ENCODE results near the gene ABCB11. TPM values are rescaled to one million over a fixed set of nuclear protein-coding genes. Genes with fewer than 3 reads are reported as not detected.

ABCB11 gene
- total RNA-seq, 1 experiment from 2014 or later, result 1.3 TPM

DNA sequence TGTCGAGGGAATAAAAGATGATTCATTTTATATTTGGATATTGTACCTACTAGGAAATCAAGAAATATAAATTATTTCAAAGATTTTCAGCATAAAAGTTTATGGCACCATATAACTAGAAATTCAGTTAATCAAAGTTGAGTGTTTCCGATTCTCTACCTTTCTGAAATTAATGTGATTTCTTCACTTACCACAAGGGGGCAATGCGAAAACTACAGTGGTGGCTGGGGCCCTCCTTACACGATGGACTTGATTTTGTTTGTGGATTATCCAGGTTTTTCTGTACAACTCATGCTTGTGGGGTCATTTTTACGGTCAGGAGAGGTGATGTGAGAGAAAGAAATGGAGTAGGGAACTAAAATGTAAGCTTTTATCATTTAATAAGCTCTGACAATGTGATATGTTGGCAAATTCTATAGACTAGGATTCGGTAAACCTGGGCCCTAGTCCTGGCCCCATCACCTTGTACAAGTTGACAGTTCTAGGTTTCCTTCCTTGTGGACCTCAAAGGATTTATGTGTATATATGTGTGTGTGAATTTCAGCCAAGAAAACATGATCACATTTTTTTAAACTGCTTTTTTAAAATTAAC lies 82.4 kb downstream of the ABCB11 start:
- Mint-ChIP-seq H3K4me1 (ENCODE audit: low read depth, unreplicated experiment) (peaks cover 20% of the 10 kb centered on the region), H3K36me3 (ENCODE audit: insufficient read depth, unreplicated experiment) (no peaks in the 10 kb centered on the region), H3K9me3 (ENCODE audit: low read depth, unreplicated experiment) (peaks cover 15% of the 10 kb centered on the region), H3K27ac (ENCODE audit: unreplicated experiment) (no peak overlapping the region), H3K27me3 (ENCODE audit: unreplicated experiment) (no peaks in the 10 kb centered on the region), H3K4me3 (ENCODE audit: low read depth, unreplicated experiment) (no peak overlapping the region)
- no TSS peak for BruUV-seq (replicated peaks)
- TF ChIP-seq, protein P1, sequence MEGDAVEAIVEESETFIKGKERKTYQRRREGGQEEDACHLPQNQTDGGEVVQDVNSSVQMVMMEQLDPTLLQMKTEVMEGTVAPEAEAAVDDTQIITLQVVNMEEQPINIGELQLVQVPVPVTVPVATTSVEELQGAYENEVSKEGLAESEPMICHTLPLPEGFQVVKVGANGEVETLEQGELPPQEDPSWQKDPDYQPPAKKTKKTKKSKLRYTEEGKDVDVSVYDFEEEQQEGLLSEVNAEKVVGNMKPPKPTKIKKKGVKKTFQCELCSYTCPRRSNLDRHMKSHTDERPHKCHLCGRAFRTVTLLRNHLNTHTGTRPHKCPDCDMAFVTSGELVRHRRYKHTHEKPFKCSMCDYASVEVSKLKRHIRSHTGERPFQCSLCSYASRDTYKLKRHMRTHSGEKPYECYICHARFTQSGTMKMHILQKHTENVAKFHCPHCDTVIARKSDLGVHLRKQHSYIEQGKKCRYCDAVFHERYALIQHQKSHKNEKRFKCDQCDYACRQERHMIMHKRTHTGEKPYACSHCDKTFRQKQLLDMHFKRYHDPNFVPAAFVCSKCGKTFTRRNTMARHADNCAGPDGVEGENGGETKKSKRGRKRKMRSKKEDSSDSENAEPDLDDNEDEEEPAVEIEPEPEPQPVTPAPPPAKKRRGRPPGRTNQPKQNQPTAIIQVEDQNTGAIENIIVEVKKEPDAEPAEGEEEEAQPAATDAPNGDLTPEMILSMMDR (IDR thresholded peaks at IDR 0.05; ENCODE audit: unreplicated experiment), result peak; percentile 86
- DNase-seq, result peak; percentile 61
- intact Hi-C loops (cut with micrococcal nuclease; ENCODE audit: unreplicated experiment), result loop anchor here (2.0 to 10.0 kb wide), 5 partner anchors 28 to 446 kb away; no protein-coding TSS in a partner anchor
- CTCF ChIA-PET, result interaction anchor here (0.7 to 1.3 kb wide), 4 partner anchors 13 to 273 kb away, joined by 3 to 6 read pairs (median 5); no protein-coding TSS in a partner anchor

DNA sequence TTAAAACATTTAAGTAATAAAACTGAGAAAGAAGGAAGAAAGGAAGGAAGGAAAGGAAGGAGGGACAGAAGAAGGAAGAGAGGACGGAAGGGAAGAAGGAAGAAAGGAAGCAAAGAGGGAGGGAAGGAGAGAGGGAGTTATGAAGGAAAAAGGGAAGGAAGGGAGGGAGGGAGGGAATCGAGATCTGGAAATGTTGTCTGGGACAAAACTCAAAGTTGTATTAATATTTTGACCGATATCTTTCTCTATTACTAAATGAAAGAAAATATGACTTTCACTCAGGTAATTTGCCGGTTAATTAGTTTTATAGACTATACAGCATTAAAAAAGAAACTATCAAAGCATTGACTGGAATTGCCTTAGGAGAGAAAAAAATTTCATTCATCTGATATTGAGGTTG lies 85.6 kb downstream of the ABCB11 start:
- Mint-ChIP-seq H3K27me3 (ENCODE audit: unreplicated experiment) (no peaks in the 10 kb centered on the region), H3K27ac (ENCODE audit: unreplicated experiment) (no peak overlapping the region), H3K4me3 (ENCODE audit: low read depth, unreplicated experiment) (no peak overlapping the region), H3K4me1 (ENCODE audit: low read depth, unreplicated experiment) (peaks cover 21% of the 10 kb centered on the region), H3K36me3 (ENCODE audit: insufficient read depth, unreplicated experiment) (no peaks in the 10 kb centered on the region), H3K9me3 (ENCODE audit: low read depth, unreplicated experiment) (peaks cover 2% of the 10 kb centered on the region)
- TF ChIP-seq, protein P1 (IDR thresholded peaks at IDR 0.05; ENCODE audit: unreplicated experiment), result no peak
- no TSS peak for BruUV-seq (replicated peaks)
- intact Hi-C loops (cut with micrococcal nuclease; ENCODE audit: unreplicated experiment), result loop anchor here (5.0 to 10.0 kb wide), 4 partner anchors 197 to 449 kb away; no protein-coding TSS in a partner anchor
- CTCF ChIA-PET, result no interaction called here
- no peak for DNase-seq

DNA sequence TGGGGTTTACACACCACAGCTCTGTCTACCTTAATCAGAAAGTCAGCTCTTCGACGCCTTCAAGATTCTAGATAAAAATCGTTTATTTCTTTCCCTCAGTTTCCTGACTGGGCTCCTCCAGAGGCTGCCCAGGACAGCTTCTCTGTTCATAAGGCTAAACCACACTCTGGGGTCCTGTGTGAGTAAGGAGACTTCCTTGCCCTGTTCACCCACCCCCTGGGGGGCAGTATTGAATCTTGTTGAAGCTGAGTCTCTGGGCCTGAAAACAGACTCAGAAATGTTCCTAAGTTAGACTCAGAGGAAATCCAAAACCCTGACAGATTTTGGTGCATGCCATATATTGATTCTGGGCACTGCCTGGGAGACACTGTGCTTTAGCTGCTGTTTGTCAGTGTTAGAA lies 87.1 kb downstream of the ABCB11 start:
- intact Hi-C loops (cut with micrococcal nuclease; ENCODE audit: unreplicated experiment), result loop anchor here (10.0 kb wide), 1 partner anchor 451 kb away; no protein-coding TSS in a partner anchor
- Mint-ChIP-seq H3K4me3 (ENCODE audit: low read depth, unreplicated experiment) (no peak overlapping the region), H3K27me3 (ENCODE audit: unreplicated experiment) (no peaks in the 10 kb centered on the region), H3K36me3 (ENCODE audit: insufficient read depth, unreplicated experiment) (no peaks in the 10 kb centered on the region), H3K4me1 (ENCODE audit: low read depth, unreplicated experiment) (peaks cover 21% of the 10 kb centered on the region), H3K27ac (ENCODE audit: unreplicated experiment) (no peak overlapping the region), H3K9me3 (ENCODE audit: low read depth, unreplicated experiment) (no peaks in the 10 kb centered on the region)
- no TSS peak for BruUV-seq (replicated peaks)
- TF ChIP-seq, protein P1 (IDR thresholded peaks at IDR 0.05; ENCODE audit: unreplicated experiment), result peak; percentile 19
- peak; percentile 77 for DNase-seq
- CTCF ChIA-PET, result interaction anchor here (1.0 to 1.6 kb wide), 4 partner anchors 27 to 278 kb away, joined by 3 to 8 read pairs (median 4); no protein-coding TSS in a partner anchor

DNA sequence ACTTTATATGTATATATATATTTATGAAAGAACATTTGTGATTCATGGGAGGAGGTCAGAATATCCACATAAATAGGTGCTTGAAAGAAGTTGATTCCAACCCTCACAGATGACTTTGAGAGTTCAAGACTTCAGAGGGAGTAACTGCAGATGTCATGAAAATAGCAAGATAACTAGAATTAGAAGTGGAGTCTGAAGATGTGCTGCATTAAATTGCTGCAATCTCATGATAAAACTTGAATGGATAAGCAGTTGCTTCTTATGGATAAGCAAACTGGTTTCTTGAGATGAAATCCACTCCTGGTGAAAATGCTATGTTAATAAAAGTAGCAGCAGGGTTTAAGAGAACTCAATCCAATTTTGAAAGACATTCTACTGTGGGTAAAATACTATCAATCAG lies 89.8 kb downstream of the ABCB11 start:
- H3K4me3 Mint-ChIP-seq (ENCODE audit: low read depth, unreplicated experiment), result no peak overlapping the region
- TF ChIP-seq, protein P1 (IDR thresholded peaks at IDR 0.05; ENCODE audit: unreplicated experiment), result no peak

More for the DNA sequence above, 89.8 kb downstream of the ABCB11 start:
- no peaks in the 10 kb centered on the region for H3K9me3 Mint-ChIP-seq (ENCODE audit: low read depth, unreplicated experiment)
- CTCF ChIA-PET, result interaction anchor here (1.4 kb wide), 1 partner anchor 51 kb away, joined by 4 read pairs; the partner anchor contains the start of gene SPC25
- peaks cover 8% of the 10 kb centered on the region for H3K4me1 Mint-ChIP-seq (ENCODE audit: low read depth, unreplicated experiment)
- DNase-seq, result no peak
- no peaks in the 10 kb centered on the region for H3K27me3 Mint-ChIP-seq (ENCODE audit: unreplicated experiment)
- H3K27ac Mint-ChIP-seq (ENCODE audit: unreplicated experiment), result no peak overlapping the region
- H3K36me3 Mint-ChIP-seq (ENCODE audit: insufficient read depth, unreplicated experiment), result no peaks in the 10 kb centered on the region
- no TSS peak for BruUV-seq (replicated peaks)
- intact Hi-C loops (cut with micrococcal nuclease; ENCODE audit: unreplicated experiment), result loop anchor here (10.0 kb wide), 1 partner anchor 454 kb away; no protein-coding TSS in a partner anchor
